Neural progenitor cell (in vitro differentiated cells): ENCODE data around the gene LARGE2. TPM values are rescaled to one million over a fixed set of nuclear protein-coding genes. Genes with fewer than 3 reads are reported as not detected.
A peak's percentile ranks its signal among the peaks of the same experiment; 100 is the strongest.
"Not testable (repeated sequence)": the region's sequence is repeated elsewhere in the genome, so short reads cannot be mapped to it uniquely, and the experiment has no call there.

Source experiments
- DNase-seq: peaks from one replicate; pipeline ENCODE4 v3.0.0-alpha.2; 2016; ENCODE audit warnings: low spot score
- H2AFZ ChIP-seq: fragments of 200-600 bp; sonication (generic); replicated peaks from 2 replicates; pipeline ENCODE4 v1.6.1; 2016; ENCODE audit warnings: antibody characterized with exemption
- H3F3A ChIP-seq: fragments of 200-600 bp; sonication (generic); 2 replicates; pipeline ENCODE4 v1.6.1; 2016; ENCODE audit warnings: antibody characterized with exemption, low read depth
- H3K27ac ChIP-seq: fragments of 200-600 bp; sonication (generic); 2 replicates; pipeline ENCODE4 v1.5.1; 2016; ENCODE audit warnings: mild to moderate bottlenecking
- H3K27me3 ChIP-seq: fragments of 200-600 bp; sonication (generic); 2 replicates; pipeline ENCODE4 v1.6.1; 2016; ENCODE audit warnings: mild to moderate bottlenecking, moderate library complexity
- H3K36me3 ChIP-seq: fragments of 200-600 bp; sonication (generic); 2 replicates; pipeline ENCODE4 v1.5.1; 2016
- H3K4me1 ChIP-seq: fragments of 200-600 bp; sonication (generic); 2 replicates; pipeline ENCODE4 v1.6.1; 2016; ENCODE audit warnings: mixed run types
- H3K4me2 ChIP-seq: fragments of 200-600 bp; sonication (generic); 2 replicates; pipeline ENCODE4 v1.6.1; 2016
- H3K4me3 ChIP-seq: fragments of 200-600 bp; sonication (generic); 2 replicates; pipeline ENCODE4 v1.5.1; 2016
- H3K79me2 ChIP-seq: fragments of 200-600 bp; sonication (generic); 2 replicates; pipeline ENCODE4 v1.6.1; 2016; ENCODE audit warnings: low read depth
- H3K9ac ChIP-seq: fragments of 200-600 bp; sonication (generic); 2 replicates; pipeline ENCODE4 v1.6.1; 2016
- H3K9me3 ChIP-seq: fragments of 200-600 bp; sonication (generic); 2 replicates; pipeline ENCODE4 v1.5.1; 2016; ENCODE audit warnings: low read depth
- H4K20me1 ChIP-seq: fragments of 200-600 bp; sonication (generic); 2 replicates; pipeline ENCODE4 v1.6.1; 2016; ENCODE audit warnings: low read depth
- H3K27ac Mint-ChIP-seq: 3 replicates; pipeline ENCODE4 v1.8.0; 2021; ENCODE audit warnings: mixed read lengths
- H3K27me3 Mint-ChIP-seq: 2 replicates; pipeline ENCODE4 v1.8.0; 2022; ENCODE audit warnings: low read depth, mild to moderate bottlenecking, inconsistent platforms, moderate library complexity, mixed read lengths; ENCODE audit not compliant: insufficient read depth
- H3K36me3 Mint-ChIP-seq: 3 replicates; pipeline ENCODE4 v1.8.0; 2021; ENCODE audit warnings: mixed read lengths
- H3K4me1 Mint-ChIP-seq: 3 replicates; pipeline ENCODE4 v1.8.0; 2021; ENCODE audit warnings: mixed read lengths
- H3K4me3 Mint-ChIP-seq: 3 replicates; pipeline ENCODE4 v1.8.0; 2021; ENCODE audit warnings: mild to moderate bottlenecking, moderate library complexity, mixed read lengths
- H3K9me3 Mint-ChIP-seq: 3 replicates; pipeline ENCODE4 v1.8.0; 2020; ENCODE audit warnings: mixed read lengths
- CTCF ChIP-seq: fragments of 200-600 bp; sonication (generic); IDR thresholded peaks from 2 replicates; pipeline ENCODE4 v1.5.1; 2017; ENCODE audit warnings: antibody characterized with exemption, mild to moderate bottlenecking
- EZH2 ChIP-seq: fragments of 200-600 bp; sonication (generic); IDR thresholded peaks from 2 replicates; pipeline ENCODE4 v1.6.1; 2017; ENCODE audit warnings: antibody characterized with exemption, mild to moderate bottlenecking, moderate library complexity
- EZH2phosphoT487 ChIP-seq: fragments of 200-600 bp; sonication (generic); IDR thresholded peaks from 2 replicates; pipeline ENCODE4 v1.6.1; 2017; ENCODE audit warnings: antibody characterized with exemption
- total RNA-seq: library from RNA; depleted of rRNA; stranded (reverse); fragments of >200 nt; gene quantifications from 2 replicates; pipeline ENCODE4 v1.2.3, GENCODE V29; 2015; ENCODE audit warnings: low replicate concordance

Gene LARGE2
- total RNA-seq, 1 donor from 2014 or later, result 5.0 TPM

GRCh38 chr11:45897556-45897955, 24.9 kb upstream of the LARGE2 start:
- Histone ChIP-seq H3K4me1 (peaks cover 37% of the 10 kb centered on the region), H4K20me1 (peaks cover 52% of the 10 kb centered on the region), H3K27me3 (peaks cover 12% of the 10 kb centered on the region), H3K36me3 (no peaks in the 10 kb centered on the region), H3K4me3 (no peak overlapping the region), H3K9me3 (no peaks in the 10 kb centered on the region), H3K79me2 (no peaks in the 10 kb centered on the region), H3K4me2 (no peak overlapping the region), H3K27ac (no peak overlapping the region), H2AFZ (no peak overlapping the region), H3K9ac (no peak overlapping the region), H3F3A (peaks cover 30% of the 10 kb centered on the region)
- no peak overlapping the region for H3K27ac Mint-ChIP-seq
- peaks cover 41% of the 10 kb centered on the region for H3K4me1 Mint-ChIP-seq
- DNase-seq, result no peak
- no peaks in the 10 kb centered on the region for H3K36me3 Mint-ChIP-seq
- TF ChIP-seq EZH2phosphoT487, result no peak
- TF ChIP-seq EZH2, result no peak
- TF ChIP-seq CTCF, result no peak
- peaks cover 7% of the 10 kb centered on the region for H3K27me3 Mint-ChIP-seq
- H3K4me3 Mint-ChIP-seq, result no peak overlapping the region
- H3K9me3 Mint-ChIP-seq, result no peaks in the 10 kb centered on the region

GRCh38 chr11:45899086-45899447, 23.4 kb upstream of the LARGE2 start:
- Histone ChIP-seq H3K4me2 (peak overlapping the region; percentile 100), H3K27me3 (peaks cover 12% of the 10 kb centered on the region), H3K4me3 (peak overlapping the region; percentile 65), H3K4me1 (peaks cover 31% of the 10 kb centered on the region), H3K9ac (no peak overlapping the region), H3F3A (peaks cover 30% of the 10 kb centered on the region), H4K20me1 (peaks cover 52% of the 10 kb centered on the region), H2AFZ (no peak overlapping the region), H3K27ac (no peak overlapping the region), H3K9me3 (no peaks in the 10 kb centered on the region), H3K79me2 (no peaks in the 10 kb centered on the region), H3K36me3 (no peaks in the 10 kb centered on the region)
- Mint-ChIP-seq H3K4me1 (peaks cover 38% of the 10 kb centered on the region), H3K4me3 (peak overlapping the region; percentile 85), H3K9me3 (no peaks in the 10 kb centered on the region), H3K27me3 (peaks cover 7% of the 10 kb centered on the region), H3K27ac (peak overlapping the region; percentile 81), H3K36me3 (no peaks in the 10 kb centered on the region)
- no peak for DNase-seq
- TF ChIP-seq EZH2, result no peak
- no peak for TF ChIP-seq CTCF
- TF ChIP-seq EZH2phosphoT487, result no peak

GRCh38 chr11:45899448-45900174, 22.8 kb upstream of the LARGE2 start:
- H3K4me2 ChIP-seq, result peak overlapping the region; percentile 100
- H3K27ac ChIP-seq, result peak overlapping the region; percentile 89
- H3K9ac ChIP-seq, result peak overlapping the region; percentile 46
- no peak for TF ChIP-seq CTCF
- no peaks in the 10 kb centered on the region for H3K36me3 ChIP-seq
- H3K4me1 ChIP-seq, result peaks cover 31% of the 10 kb centered on the region
- Mint-ChIP-seq H3K27me3 (peaks cover 7% of the 10 kb centered on the region), H3K4me3 (peak overlapping the region; percentile 85), H3K27ac (peak overlapping the region; percentile 81), H3K4me1 (peaks cover 38% of the 10 kb centered on the region), H3K36me3 (peaks cover 2% of the 10 kb centered on the region), H3K9me3 (no peaks in the 10 kb centered on the region)
- H3F3A ChIP-seq, result peaks cover 30% of the 10 kb centered on the region
- H3K4me3 ChIP-seq, result peak overlapping the region; percentile 65
- DNase-seq, result peak; percentile 97
- no peaks in the 10 kb centered on the region for H3K79me2 ChIP-seq
- H3K9me3 ChIP-seq, result no peaks in the 10 kb centered on the region
- H4K20me1 ChIP-seq, result peaks cover 52% of the 10 kb centered on the region
- peaks cover 12% of the 10 kb centered on the region for H3K27me3 ChIP-seq
- no peak overlapping the region for H2AFZ ChIP-seq

- H3K9me3 ChIP-seq, H3K36me3 Mint-ChIP-seq, H3K79me2 ChIP-seq, H3K27me3 Mint-ChIP-seq, H3K36me3 ChIP-seq, H3K9me3 Mint-ChIP-seq, H3K27ac ChIP-seq, H2AFZ ChIP-seq, H3K9ac ChIP-seq: not testable (repeated sequence)
- peak; percentile 47 for DNase-seq
- H3K4me3 Mint-ChIP-seq, result peak overlapping the region; percentile 93
- peaks cover 30% of the 10 kb centered on the region for H3F3A ChIP-seq
- H3K27ac Mint-ChIP-seq, result peak overlapping the region; percentile 65
- peak overlapping the region; percentile 65 for H3K4me3 ChIP-seq
- peaks cover 52% of the 10 kb centered on the region for H4K20me1 ChIP-seq
- H3K4me1 Mint-ChIP-seq, result peaks cover 38% of the 10 kb centered on the region
- H3K27me3 ChIP-seq, result peaks cover 12% of the 10 kb centered on the region
- peaks cover 31% of the 10 kb centered on the region for H3K4me1 ChIP-seq
- peak overlapping the region; percentile 100 for H3K4me2 ChIP-seq
These were observed 22.2 kb upstream of the LARGE2 start for GRCh38 chr11:45900175-45900800.
